GM23338 (cell line): Measurements from ENCODE around the gene TSHZ2.

Source experiments
- CREB1 ChIP-seq: fragments of 250-450 bp; sonication (Bioruptor Pico); IDR thresholded peaks from 2 replicates; pipeline ENCODE4 v1.5.0; 2020; ENCODE audit warnings: low read depth, mild to moderate bottlenecking, moderate library complexity
- EZH2 ChIP-seq: fragments of 200-600 bp; sonication (generic); IDR thresholded peaks from one replicate; pipeline ENCODE4 v1.8.0; 2017; ENCODE audit warnings: antibody characterized with exemption, mild to moderate bottlenecking, low read depth; ENCODE audit not compliant: unreplicated experiment
- EZH2phosphoT487 ChIP-seq: fragments of 200-600 bp; sonication (generic); IDR thresholded peaks from one replicate; pipeline ENCODE4 v1.8.1; 2018; ENCODE audit warnings: antibody characterized with exemption; ENCODE audit not compliant: unreplicated experiment
- JUNB ChIP-seq: IDR thresholded peaks from one replicate; pipeline ENCODE4 v1.6.1; 2016; ENCODE audit warnings: antibody characterized with exemption; ENCODE audit not compliant: unreplicated experiment
- POLR2AphosphoS5 ChIP-seq: IDR thresholded peaks from 2 replicates; pipeline ENCODE4 v1.6.1; 2016; ENCODE audit warnings: antibody characterized with exemption, low read depth
- ZNF331 ChIP-seq: fragments of 250-450 bp; sonication (Bioruptor Pico); IDR thresholded peaks from 2 replicates; pipeline ENCODE4 v1.5.0; 2020; ENCODE audit warnings: low read depth, mild to moderate bottlenecking, moderate library complexity
- TF ChIP-seq, protein P1 (sequence below), 2 experiments: fragments of 200-600 bp in 1 of 2; sonication (generic) in 1 of 2; conservative IDR thresholded peaks; 2 replicates each; pipeline versions ENCODE4 v1.5.1 to v1.6.1; 2016 to 2017; ENCODE audit warnings: antibody characterized with exemption in 2 of 2, low read depth in 2 of 2, mild to moderate bottlenecking in 2 of 2, moderate library complexity in 1 of 2
- TF ChIP-seq, protein P2 (sequence below): IDR thresholded peaks from one replicate; pipeline ENCODE4 v1.6.1; 2018; ENCODE audit warnings: antibody characterized with exemption; ENCODE audit not compliant: unreplicated experiment

DNA sequence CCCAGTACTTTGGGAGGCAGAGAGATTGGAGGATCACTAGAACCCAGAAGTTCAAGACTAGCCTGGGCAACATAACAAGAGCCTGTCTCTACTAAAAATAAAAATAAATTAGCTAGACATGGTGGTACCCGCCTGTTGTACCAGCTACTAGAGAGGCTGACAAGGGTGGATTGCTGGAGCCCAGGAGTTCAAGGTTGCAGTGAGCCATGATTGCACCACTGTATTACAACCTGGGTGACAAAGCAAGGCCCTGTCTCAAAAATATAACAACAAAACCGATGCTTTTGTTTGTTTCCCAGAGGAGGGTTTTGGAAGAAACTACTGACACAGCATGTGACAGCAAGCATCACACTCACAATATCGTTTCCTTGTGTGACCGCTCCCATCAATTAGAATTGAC is 119.6 kb downstream of the TSHZ2 start:
- TF ChIP-seq CREB1 (no peak), EZH2phosphoT487 (no peak), EZH2 (no peak), POLR2AphosphoS5 (no peak), ZNF331 (CRISPR knock-in tag) (no peak), JUNB (no peak)
- TF ChIP-seq, protein P1, sequence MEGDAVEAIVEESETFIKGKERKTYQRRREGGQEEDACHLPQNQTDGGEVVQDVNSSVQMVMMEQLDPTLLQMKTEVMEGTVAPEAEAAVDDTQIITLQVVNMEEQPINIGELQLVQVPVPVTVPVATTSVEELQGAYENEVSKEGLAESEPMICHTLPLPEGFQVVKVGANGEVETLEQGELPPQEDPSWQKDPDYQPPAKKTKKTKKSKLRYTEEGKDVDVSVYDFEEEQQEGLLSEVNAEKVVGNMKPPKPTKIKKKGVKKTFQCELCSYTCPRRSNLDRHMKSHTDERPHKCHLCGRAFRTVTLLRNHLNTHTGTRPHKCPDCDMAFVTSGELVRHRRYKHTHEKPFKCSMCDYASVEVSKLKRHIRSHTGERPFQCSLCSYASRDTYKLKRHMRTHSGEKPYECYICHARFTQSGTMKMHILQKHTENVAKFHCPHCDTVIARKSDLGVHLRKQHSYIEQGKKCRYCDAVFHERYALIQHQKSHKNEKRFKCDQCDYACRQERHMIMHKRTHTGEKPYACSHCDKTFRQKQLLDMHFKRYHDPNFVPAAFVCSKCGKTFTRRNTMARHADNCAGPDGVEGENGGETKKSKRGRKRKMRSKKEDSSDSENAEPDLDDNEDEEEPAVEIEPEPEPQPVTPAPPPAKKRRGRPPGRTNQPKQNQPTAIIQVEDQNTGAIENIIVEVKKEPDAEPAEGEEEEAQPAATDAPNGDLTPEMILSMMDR (conservative IDR thresholded peaks at IDR 0.05; ENCODE audit: low read depth in 2 of 2) = no peak
- TF ChIP-seq, protein P2, sequence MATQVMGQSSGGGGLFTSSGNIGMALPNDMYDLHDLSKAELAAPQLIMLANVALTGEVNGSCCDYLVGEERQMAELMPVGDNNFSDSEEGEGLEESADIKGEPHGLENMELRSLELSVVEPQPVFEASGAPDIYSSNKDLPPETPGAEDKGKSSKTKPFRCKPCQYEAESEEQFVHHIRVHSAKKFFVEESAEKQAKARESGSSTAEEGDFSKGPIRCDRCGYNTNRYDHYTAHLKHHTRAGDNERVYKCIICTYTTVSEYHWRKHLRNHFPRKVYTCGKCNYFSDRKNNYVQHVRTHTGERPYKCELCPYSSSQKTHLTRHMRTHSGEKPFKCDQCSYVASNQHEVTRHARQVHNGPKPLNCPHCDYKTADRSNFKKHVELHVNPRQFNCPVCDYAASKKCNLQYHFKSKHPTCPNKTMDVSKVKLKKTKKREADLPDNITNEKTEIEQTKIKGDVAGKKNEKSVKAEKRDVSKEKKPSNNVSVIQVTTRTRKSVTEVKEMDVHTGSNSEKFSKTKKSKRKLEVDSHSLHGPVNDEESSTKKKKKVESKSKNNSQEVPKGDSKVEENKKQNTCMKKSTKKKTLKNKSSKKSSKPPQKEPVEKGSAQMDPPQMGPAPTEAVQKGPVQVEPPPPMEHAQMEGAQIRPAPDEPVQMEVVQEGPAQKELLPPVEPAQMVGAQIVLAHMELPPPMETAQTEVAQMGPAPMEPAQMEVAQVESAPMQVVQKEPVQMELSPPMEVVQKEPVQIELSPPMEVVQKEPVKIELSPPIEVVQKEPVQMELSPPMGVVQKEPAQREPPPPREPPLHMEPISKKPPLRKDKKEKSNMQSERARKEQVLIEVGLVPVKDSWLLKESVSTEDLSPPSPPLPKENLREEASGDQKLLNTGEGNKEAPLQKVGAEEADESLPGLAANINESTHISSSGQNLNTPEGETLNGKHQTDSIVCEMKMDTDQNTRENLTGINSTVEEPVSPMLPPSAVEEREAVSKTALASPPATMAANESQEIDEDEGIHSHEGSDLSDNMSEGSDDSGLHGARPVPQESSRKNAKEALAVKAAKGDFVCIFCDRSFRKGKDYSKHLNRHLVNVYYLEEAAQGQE = no peak
